Hepatocyte (in vitro differentiated cells): ENCODE measurements around the gene RANBP17. TPM values are rescaled to one million over a fixed set of nuclear protein-coding genes. Genes with fewer than 3 reads are reported as not detected.

Experiments
- DNase-seq: peaks from one replicate; pipeline ENCODE4 v3.0.0-alpha.2; 2016; ENCODE audit warnings: low spot score
- H2AFZ ChIP-seq: fragments of 200-600 bp; sonication (generic); 2 replicates; pipeline ENCODE4 v1.6.0; 2016; ENCODE audit warnings: antibody characterized with exemption, mild to moderate bottlenecking
- H3K27ac ChIP-seq: fragments of 200-600 bp; sonication (generic); 2 replicates; pipeline ENCODE4 v1.5.1; 2016; ENCODE audit warnings: mild to moderate bottlenecking
- H3K27me3 ChIP-seq: fragments of 200-600 bp; sonication (generic); 2 replicates; pipeline ENCODE4 v1.6.1; 2016
- H3K36me3 ChIP-seq: fragments of 200-600 bp; sonication (generic); replicated peaks from 2 replicates; pipeline ENCODE4 v1.5.1; 2016; ENCODE audit warnings: low read depth; ENCODE audit not compliant: insufficient read depth
- H3K4me1 ChIP-seq: fragments of 200-600 bp; sonication (generic); 2 replicates; pipeline ENCODE4 v1.5.1; 2016; ENCODE audit warnings: mild to moderate bottlenecking, moderate library complexity; ENCODE audit not compliant: insufficient read depth
- H3K4me2 ChIP-seq: fragments of 200-600 bp; sonication (generic); 2 replicates; pipeline ENCODE4 v1.6.0; 2016
- H3K4me3 ChIP-seq: fragments of 200-600 bp; sonication (generic); 2 replicates; pipeline ENCODE4 v1.5.1; 2016; ENCODE audit warnings: mild to moderate bottlenecking
- H3K79me2 ChIP-seq: fragments of 200-600 bp; sonication (generic); 2 replicates; pipeline ENCODE4 v1.6.0; 2017; ENCODE audit warnings: mild to moderate bottlenecking
- H3K9me2 ChIP-seq: fragments of 200-600 bp; sonication (generic); replicated peaks from 2 replicates; pipeline ENCODE4 v1.6.0; 2017; ENCODE audit warnings: mild to moderate bottlenecking; ENCODE audit not compliant: insufficient read depth
- H3K9me3 ChIP-seq: fragments of 200-600 bp; sonication (generic); 2 replicates; pipeline ENCODE4 v1.5.1; 2016; ENCODE audit warnings: low read depth, mild to moderate bottlenecking
- H4K20me1 ChIP-seq: fragments of 200-600 bp; sonication (generic); 2 replicates; pipeline ENCODE4 v1.6.0; 2016; ENCODE audit warnings: mild to moderate bottlenecking; ENCODE audit not compliant: insufficient read depth, poor library complexity, severe bottlenecking
- CTCF ChIP-seq: fragments of 200-600 bp; sonication (generic); IDR thresholded peaks from 2 replicates; pipeline ENCODE4 v1.5.1; 2016; ENCODE audit warnings: antibody characterized with exemption, mild to moderate bottlenecking; ENCODE audit not compliant: poor library complexity
- EZH2 ChIP-seq: fragments of 200-600 bp; sonication (generic); IDR thresholded peaks from 2 replicates; pipeline ENCODE4 v1.6.1; 2016; ENCODE audit warnings: antibody characterized with exemption, mild to moderate bottlenecking, borderline replicate concordance
- EZH2phosphoT487 ChIP-seq: fragments of 200-600 bp; sonication (generic); IDR thresholded peaks from one replicate; pipeline ENCODE4 v1.6.1; 2018; ENCODE audit warnings: antibody characterized with exemption, mild to moderate bottlenecking, low read depth, moderate library complexity; ENCODE audit not compliant: unreplicated experiment, severe bottlenecking
- whole genome bisulfite sequencing: methylation state at CpG from one replicate; pipeline ENCODE4 v1.1.6; 2016; ENCODE audit warnings: low lambda C conversion rate; ENCODE audit errors: missing lambda C conversion rate; 5-methylcytosine and 5-hydroxymethylcytosine counted together
- polyA plus RNA-seq: library from polyadenylated mRNA; unstranded; fragments of >200 nt; fragmentation: Nextera tagmentation; extraction: Ambion mirVana; gene quantifications from 2 replicates; pipeline ENCODE4 v1.2.1, GENCODE V29; 2016
- total RNA-seq: library from RNA; depleted of rRNA; stranded (reverse); fragments of >200 nt; gene quantifications from 2 replicates; pipeline ENCODE4 v1.2.3, GENCODE V29; 2014

The RANBP17 gene
- total and polyA plus RNA-seq, 2 experiments from 2014 or later = 11.7 to 17.1 TPM

GRCh38 chr5:170818232-170818631 lies 43.6 kb upstream of the RANBP17 start:
- Histone ChIP-seq H4K20me1 (no peaks in the 10 kb centered on the region), H3K27ac (no peak overlapping the region)

GRCh38 chr5:170819824-170820223 lies 42.0 kb upstream of the RANBP17 start:
- Histone ChIP-seq H2AFZ (no peak overlapping the region), H4K20me1 (no peaks in the 10 kb centered on the region), H3K4me1 (peaks cover 9% of the 10 kb centered on the region), H3K36me3 (no peaks in the 10 kb centered on the region), H3K4me2 (no peak overlapping the region), H3K27me3 (no peaks in the 10 kb centered on the region), H3K4me3 (no peak overlapping the region), H3K9me3 (no peaks in the 10 kb centered on the region), H3K79me2 (no peaks in the 10 kb centered on the region), H3K9me2 (no peaks in the 10 kb centered on the region), H3K27ac (no peak overlapping the region)
- TF ChIP-seq CTCF (no peak), EZH2 (no peak), EZH2phosphoT487 (no peak)
- peak; percentile 20 for DNase-seq

More at GRCh38 chr5:170818232-170818631, 43.6 kb upstream of the RANBP17 start:
- Histone ChIP-seq H3K27me3 (no peaks in the 10 kb centered on the region), H3K9me2 (no peaks in the 10 kb centered on the region), H3K4me2 (no peak overlapping the region), H3K4me1 (peaks cover 9% of the 10 kb centered on the region), H3K79me2 (no peaks in the 10 kb centered on the region), H2AFZ (no peak overlapping the region), H3K4me3 (no peak overlapping the region), H3K36me3 (no peaks in the 10 kb centered on the region), H3K9me3 (no peaks in the 10 kb centered on the region)
- DNase-seq = no peak
- TF ChIP-seq EZH2phosphoT487 (no peak), CTCF (no peak), EZH2 (no peak)
- WGBS = 90% methylated on average over 1 of the region's 1 CpG

- peak; percentile 31 for DNase-seq
- Histone ChIP-seq H3K27me3 (no peaks in the 10 kb centered on the region), H3K9me3 (no peaks in the 10 kb centered on the region), H3K36me3 (no peaks in the 10 kb centered on the region), H3K4me3 (no peak overlapping the region), H3K79me2 (no peaks in the 10 kb centered on the region), H3K27ac (no peak overlapping the region), H3K4me1 (peaks cover 9% of the 10 kb centered on the region), H3K4me2 (no peak overlapping the region), H3K9me2 (no peaks in the 10 kb centered on the region), H2AFZ (no peak overlapping the region), H4K20me1 (no peaks in the 10 kb centered on the region)
- WGBS = 69% methylated on average over 4 of the region's 4 CpGs
- TF ChIP-seq EZH2 = no peak
- TF ChIP-seq CTCF = no peak
- no peak for TF ChIP-seq EZH2phosphoT487
Observed at GRCh38 chr5:170821257-170821800, 40.5 kb upstream of the RANBP17 start.
